Smooth muscle cell of the pulmonary artery (primary cell): Measurements from ENCODE around the gene KIDINS220. TPM values are rescaled to one million over a fixed set of nuclear protein-coding genes. Genes with fewer than 3 reads are reported as not detected.

Source experiments
- total RNA-seq: library from RNA; depleted of rRNA; stranded (reverse); fragments of >200 nt; gene quantifications from 2 replicates; pipeline ENCODE4 v1.2.3, GENCODE V29; 2014

The KIDINS220 gene
- 74.7 and 90.3 TPM in 2 replicates for total RNA-seq

DNA sequence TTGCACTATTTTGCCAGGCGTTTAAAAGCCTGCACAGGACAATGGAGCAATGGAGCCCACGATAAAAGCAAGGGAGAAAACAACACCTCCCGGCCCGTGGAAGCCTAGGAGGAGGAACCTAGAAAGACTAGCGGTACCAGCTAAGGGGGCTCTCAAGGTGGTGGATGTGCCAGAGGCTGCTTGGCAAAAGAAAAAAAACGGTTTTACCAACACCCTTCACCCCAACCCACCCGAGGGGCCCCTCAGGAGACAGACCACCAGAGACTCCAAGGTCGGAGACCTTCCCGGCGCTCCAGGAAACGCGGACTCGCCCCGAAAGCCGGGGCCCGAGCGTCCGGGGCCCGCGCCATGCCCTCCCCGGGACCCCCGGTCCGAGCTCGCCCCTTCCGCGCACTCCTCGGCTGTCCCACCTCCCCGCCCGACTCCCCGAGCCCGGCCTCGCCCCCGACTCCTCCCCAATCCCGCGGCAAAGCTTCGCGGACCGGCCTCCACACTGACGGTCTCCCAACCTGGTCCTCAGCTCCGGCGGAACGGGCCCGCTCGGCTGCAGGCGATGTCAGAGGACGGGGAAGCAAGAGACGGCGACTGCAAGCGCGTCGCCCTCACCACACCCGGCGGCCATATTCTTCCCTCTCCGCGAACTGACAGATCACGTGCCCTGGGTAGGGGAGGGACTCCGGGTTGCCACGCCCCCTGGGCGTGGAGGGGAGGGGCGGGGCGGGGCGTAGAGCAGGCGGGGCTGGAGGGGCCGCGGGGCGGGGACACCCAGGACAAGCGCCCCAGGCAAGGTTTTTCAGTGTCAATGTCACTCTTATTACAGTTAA lies at the start of gene KIDINS220:
Gene KIDINS220 (minus strand): TSS at position 643 of the 824 bp plus-strand sequence. CDS start 10,520 bp downstream, outside the sequence.

DNA sequence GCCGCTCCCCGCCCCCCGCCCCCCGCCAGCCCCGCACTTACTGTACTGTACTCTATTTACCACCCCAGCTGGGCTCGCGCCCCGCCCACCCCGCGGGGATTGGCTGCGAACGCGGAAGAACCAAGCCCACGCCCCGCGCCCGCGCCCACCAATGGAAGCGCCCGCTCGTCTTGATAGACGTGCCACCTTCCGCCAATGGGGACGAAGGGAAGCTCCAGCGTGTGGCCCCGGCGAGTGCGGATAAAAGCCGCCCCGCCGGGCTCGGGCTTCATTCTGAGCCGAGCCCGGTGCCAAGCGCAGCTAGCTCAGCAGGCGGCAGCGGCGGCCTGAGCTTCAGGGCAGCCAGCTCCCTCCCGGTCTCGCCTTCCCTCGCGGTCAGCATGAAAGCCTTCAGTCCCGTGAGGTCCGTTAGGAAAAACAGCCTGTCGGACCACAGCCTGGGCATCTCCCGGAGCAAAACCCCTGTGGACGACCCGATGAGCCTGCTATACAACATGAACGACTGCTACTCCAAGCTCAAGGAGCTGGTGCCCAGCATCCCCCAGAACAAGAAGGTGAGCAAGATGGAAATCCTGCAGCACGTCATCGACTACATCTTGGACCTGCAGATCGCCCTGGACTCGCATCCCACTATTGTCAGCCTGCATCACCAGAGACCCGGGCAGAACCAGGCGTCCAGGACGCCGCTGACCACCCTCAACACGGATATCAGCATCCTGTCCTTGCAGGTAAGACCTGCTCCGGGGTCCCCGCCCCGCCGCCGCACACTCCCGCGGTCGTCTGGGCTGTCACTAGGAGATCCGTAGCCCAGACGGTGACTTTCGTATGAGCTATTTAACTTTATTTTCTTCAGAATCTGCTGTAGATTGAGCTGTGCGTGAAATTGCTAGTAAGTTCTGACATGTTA lies 155.4 kb downstream of the KIDINS220 start, which contains the start of gene ID2:
Gene ID2 (plus strand): TSS at position 271 of the 907 bp plus-strand sequence. CDS start 110 bp downstream, at position 381.

Other genes with a start within 250 kb of the KIDINS220 start
- gene ID2, start 155.6 kb downstream of the KIDINS220 start, total RNA-seq, result 97.4 and 123 TPM in 2 replicates
- 51.4 and 53.8 TPM in 2 replicates for gene MBOAT2, start 166.1 kb upstream of the KIDINS220 start, total RNA-seq